Psoas muscle (tissue), 8 donors: ENCODE results near the gene ELFN1. TPM values are rescaled to one million over a fixed set of nuclear protein-coding genes. Genes with fewer than 3 reads are reported as not detected.

Experiments used
- ATAC-seq, 4 donors: fragments of 200-7000 bp; cut with Tn5 transposase; one replicate each; pipeline ENCODE4 v1.9.1; 2020; ENCODE audit warnings: moderate library complexity in 3 of 4, mild to moderate bottlenecking in 2 of 4
- DNase-seq, 2 donors: peaks; one replicate each; pipeline ENCODE4 v3.0.0-alpha.2; 2020
- H3K27ac ChIP-seq: fragments of 200-600 bp; one replicate; pipeline ENCODE4 v1.8.0; 2022
- H3K27me3 ChIP-seq, 3 donors: fragments of 200-600 bp in 1 of 3; one replicate each; pipeline versions ENCODE4 v1.6.1 to v1.8.0; 2013 to 2022; ENCODE audit warnings: low read length in 2 of 3, mild to moderate bottlenecking in 2 of 3, moderate library complexity in 1 of 3; ENCODE audit not compliant: insufficient read depth in 3 of 3
- H3K36me3 ChIP-seq, 2 donors: fragments of 200-600 bp in 1 of 2; one replicate each; pipeline versions ENCODE4 v1.6.1 to v1.8.0; 2013 to 2022; ENCODE audit warnings: low read depth in 1 of 2, mild to moderate bottlenecking in 1 of 2, moderate library complexity in 1 of 2; ENCODE audit not compliant: insufficient read depth in 1 of 2
- H3K4me1 ChIP-seq: fragments of 200-600 bp; one replicate; pipeline ENCODE4 v1.8.0; 2022
- H3K4me3 ChIP-seq: fragments of 200-600 bp; one replicate; pipeline ENCODE4 v1.8.0; 2022; ENCODE audit warnings: mild to moderate bottlenecking
- H3K9me3 ChIP-seq: fragments of 200-600 bp; one replicate; pipeline ENCODE4 v1.8.0; 2022
- WGBS, 3 donors: extraction: QIAGEN DNeasy Blood & Tissue Kit; methylation state at CpG; one replicate each; pipeline versions ENCODE4 v1.1.6 to v1.1.7; 2013; 5-methylcytosine and 5-hydroxymethylcytosine counted together
- intact Hi-C, 2 donors: fragments of 100-400 bp; cut with DNase I; formaldehyde crosslinking; loops; one replicate each; pipeline versions ENCODE4 v1.11.0 to v1.14.2; 2022
- polyA plus RNA-seq, 3 donors: library from polyadenylated mRNA; stranded (reverse); fragments of 200-250 nt; gene quantifications; one replicate each; pipeline ENCODE4 v1.2.3, GENCODE V29; 2013
- total RNA-seq, 4 donors: library from RNA; stranded (reverse); fragmentation: NEBNext Ultra II Directional in 2 of 4; extraction: Animal tissue kit (Norgen Biotek cat#: 25700) in 2 of 4; gene quantifications; one replicate each; pipeline versions ENCODE4 v1.2.1 to v1.2.4, GENCODE V29; 2021 to 2023
- TF ChIP-seq, protein P1 (sequence below): fragments of 200-600 bp; IDR thresholded peaks from one replicate; pipeline ENCODE4 v1.8.0; 2022; ENCODE audit warnings: antibody characterized with exemption
- donor health status: healthy with polysubstance abuse.
- donor health status: DM: no; HTN: no; CAD: no; lungs with moderate emphysema.
- donor health status: Bipolar disorder and iron deficiency.
- donor health status: healthy.
- donor health status: DM: yes; HTN: yes; CAD: no.
- donor health status: DM: no; HTN: no; CAD: no.
- donor health status: DM: no; HTN: no; CAD: no.
- donor health status: DM: yes; HTN: yes; CAD: no.

The ELFN1 gene
- total and polyA plus RNA-seq, 7 donors, result 0.11 to 0.87 (median 0.64) TPM

DNA sequence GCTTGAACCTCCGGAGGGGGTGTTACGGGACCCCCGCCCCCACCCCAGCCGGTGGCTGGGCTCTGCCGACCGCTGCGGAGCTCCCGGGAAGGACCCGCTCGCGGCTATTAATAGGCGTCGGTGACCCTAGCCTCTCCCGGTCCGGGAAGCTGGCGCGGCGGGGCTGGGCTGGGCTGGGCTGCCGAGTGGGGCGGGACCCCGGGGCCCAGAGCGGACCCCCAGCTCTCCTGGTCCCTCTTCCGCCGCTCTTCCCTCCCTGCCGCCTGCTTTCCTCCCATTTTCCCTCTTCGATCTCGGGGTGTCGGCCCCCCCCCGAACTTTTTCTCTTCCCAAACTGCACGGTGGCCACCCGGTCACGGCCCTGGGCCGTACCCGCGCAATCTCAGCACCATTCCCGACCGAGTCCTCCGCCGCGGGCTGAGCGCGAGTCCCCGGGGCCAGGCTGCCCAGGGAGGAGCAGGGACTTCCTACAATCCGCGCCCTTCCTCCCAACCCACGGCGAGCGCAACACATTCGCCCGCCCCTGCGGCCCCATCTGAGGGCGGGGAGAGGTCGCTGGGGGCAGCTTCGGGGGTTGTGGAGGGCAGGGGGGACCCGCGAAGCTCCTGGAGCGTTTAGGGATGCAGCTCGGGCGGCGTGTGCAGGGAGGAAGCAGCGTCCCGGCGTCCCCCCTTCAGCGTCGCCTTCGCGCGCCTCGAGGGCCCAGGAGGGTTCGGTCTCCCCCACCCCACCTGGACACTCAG, 3.1 kb upstream of the ELFN1 start:
- 1% methylated on average over 52 to 70 of the region's 70 CpGs for WGBS, 3 donors
- Histone ChIP-seq H3K27ac (no peak overlapping the region), H3K4me3 (peak overlapping the region; percentile 74), H3K4me1 (peaks cover 12% of the 10 kb centered on the region), H3K36me3 (no peaks in the 10 kb centered on the region), H3K9me3 (no peaks in the 10 kb centered on the region), H3K27me3 (peaks cover 0 to 96% (median 38%) of the 10 kb centered on the region in 3 donors)
- ATAC-seq (peak in 3 of 4 donors; percentile 7 to 50 (median 24)), DNase-seq (peak; percentile 27 to 48)
- TF ChIP-seq, protein P1, sequence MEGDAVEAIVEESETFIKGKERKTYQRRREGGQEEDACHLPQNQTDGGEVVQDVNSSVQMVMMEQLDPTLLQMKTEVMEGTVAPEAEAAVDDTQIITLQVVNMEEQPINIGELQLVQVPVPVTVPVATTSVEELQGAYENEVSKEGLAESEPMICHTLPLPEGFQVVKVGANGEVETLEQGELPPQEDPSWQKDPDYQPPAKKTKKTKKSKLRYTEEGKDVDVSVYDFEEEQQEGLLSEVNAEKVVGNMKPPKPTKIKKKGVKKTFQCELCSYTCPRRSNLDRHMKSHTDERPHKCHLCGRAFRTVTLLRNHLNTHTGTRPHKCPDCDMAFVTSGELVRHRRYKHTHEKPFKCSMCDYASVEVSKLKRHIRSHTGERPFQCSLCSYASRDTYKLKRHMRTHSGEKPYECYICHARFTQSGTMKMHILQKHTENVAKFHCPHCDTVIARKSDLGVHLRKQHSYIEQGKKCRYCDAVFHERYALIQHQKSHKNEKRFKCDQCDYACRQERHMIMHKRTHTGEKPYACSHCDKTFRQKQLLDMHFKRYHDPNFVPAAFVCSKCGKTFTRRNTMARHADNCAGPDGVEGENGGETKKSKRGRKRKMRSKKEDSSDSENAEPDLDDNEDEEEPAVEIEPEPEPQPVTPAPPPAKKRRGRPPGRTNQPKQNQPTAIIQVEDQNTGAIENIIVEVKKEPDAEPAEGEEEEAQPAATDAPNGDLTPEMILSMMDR, result no peak
- intact Hi-C loops, result loop anchor here in 1 of 2 donors (10.0 kb wide), 2 partner anchors 538 to 678 kb away; no protein-coding TSS in a partner anchor

DNA sequence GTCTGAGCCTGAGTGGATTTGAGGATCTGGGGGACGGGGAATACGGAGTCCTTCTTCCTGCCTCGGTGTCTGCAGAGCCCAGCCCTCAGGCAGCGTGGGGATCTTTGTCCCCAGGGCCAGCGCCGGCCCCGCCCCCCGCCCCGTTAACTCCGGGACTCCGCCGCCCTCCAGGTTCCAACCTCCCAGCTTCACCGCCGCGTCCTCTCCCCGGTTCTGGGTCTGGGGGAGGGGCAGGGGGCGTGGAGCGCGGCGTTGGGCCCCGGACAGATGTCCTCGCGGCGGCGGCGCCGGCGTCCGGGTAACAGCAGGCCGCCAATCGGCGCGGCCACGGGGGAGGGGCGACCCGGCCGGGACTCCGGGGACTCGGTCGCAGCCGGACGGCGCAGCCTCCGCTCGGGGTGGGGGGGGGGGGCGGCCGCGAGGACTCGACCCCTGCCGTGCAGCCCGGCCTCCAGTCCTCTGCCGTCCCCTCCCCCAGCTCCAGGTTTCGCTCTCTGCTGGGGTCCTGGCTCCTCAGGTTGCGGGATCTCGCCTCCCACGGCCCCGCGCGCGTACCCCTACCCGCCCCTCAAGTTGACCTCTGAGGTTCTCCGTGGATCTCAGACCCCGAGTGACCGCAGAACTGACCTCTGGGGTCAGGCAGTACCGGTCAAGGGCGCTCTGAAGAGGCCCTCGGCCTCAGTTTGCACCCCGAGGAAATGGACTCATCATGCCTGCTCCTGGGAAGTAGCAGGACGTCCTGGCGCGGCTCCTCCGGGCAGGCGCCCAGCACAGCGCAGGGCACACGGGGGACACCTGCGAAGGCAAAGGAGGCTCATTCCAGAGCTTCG, 2.3 kb upstream of the ELFN1 start:
- Histone ChIP-seq H3K27ac (no peak overlapping the region), H3K4me1 (peaks cover 12% of the 10 kb centered on the region), H3K27me3 (peaks cover 0 to 97% (median 39%) of the 10 kb centered on the region in 3 donors)

DNA sequence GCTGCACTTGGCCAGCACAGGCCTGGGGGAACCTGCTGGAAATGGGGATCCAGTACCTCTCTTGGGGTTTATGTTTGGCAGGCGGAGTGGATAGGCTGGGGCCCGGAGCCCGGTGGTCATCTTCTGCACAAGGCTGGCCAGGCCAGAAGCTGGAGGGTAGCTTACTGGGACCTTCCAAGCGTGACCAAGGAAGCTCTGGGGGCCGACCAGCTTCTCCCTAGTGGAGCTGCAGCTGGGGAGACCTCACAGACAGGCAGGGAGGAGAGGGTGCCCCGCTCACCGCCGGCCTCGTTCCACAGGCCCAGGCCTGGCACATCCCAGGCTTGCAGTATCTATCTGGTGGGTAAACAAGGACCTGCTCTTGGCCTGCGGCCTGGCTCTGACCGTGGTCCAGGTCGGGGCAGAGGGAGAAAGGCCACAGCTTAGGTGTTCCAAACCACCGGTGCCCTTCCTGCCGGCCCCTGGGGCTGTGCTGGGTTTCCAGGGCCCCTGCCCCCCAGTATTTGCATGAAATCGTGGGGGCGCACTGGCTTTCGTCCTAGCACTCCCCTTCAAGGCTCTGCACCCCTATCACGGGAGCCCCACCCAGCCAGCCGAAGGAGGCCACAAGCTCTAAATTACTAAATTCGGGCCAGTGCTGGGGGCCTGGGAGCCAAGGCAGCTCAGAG, 1.5 kb upstream of the ELFN1 start:
- Histone ChIP-seq H3K4me1 (peaks cover 12% of the 10 kb centered on the region), H3K27ac (no peak overlapping the region), H3K27me3 (peaks cover 0 to 96% (median 40%) of the 10 kb centered on the region in 3 donors), H3K4me3 (no peak overlapping the region), H3K9me3 (no peaks in the 10 kb centered on the region), H3K36me3 (no peaks in the 10 kb centered on the region)
- ATAC-seq (no peak), DNase-seq (peak; percentile 13 to 45)
- intact Hi-C loops, result loop anchor here in 1 of 2 donors (10.0 kb wide), 2 partner anchors 536 to 676 kb away; no protein-coding TSS in a partner anchor
- TF ChIP-seq, protein P1, result no peak
- WGBS, 3 donors, result 74 to 83% (median 79%) methylated on average over 17 to 20 of the region's 20 CpGs

More for the DNA sequence above, 2.3 kb upstream of the ELFN1 start:
- peak overlapping the region; percentile 74 for H3K4me3 ChIP-seq
- no peaks in the 10 kb centered on the region for H3K9me3 ChIP-seq
- 23 to 49% (median 41%) methylated on average over 31 to 77 of the region's 77 CpGs for WGBS, 3 donors
- ATAC-seq (peak in 1 of 4 donors; percentile 12), DNase-seq (peak; percentile 9 to 43)
- no peaks in the 10 kb centered on the region for H3K36me3 ChIP-seq
- intact Hi-C loops, result loop anchor here in 1 of 2 donors (10.0 kb wide), 2 partner anchors 537 to 677 kb away; no protein-coding TSS in a partner anchor
- TF ChIP-seq, protein P1, result no peak

DNA sequence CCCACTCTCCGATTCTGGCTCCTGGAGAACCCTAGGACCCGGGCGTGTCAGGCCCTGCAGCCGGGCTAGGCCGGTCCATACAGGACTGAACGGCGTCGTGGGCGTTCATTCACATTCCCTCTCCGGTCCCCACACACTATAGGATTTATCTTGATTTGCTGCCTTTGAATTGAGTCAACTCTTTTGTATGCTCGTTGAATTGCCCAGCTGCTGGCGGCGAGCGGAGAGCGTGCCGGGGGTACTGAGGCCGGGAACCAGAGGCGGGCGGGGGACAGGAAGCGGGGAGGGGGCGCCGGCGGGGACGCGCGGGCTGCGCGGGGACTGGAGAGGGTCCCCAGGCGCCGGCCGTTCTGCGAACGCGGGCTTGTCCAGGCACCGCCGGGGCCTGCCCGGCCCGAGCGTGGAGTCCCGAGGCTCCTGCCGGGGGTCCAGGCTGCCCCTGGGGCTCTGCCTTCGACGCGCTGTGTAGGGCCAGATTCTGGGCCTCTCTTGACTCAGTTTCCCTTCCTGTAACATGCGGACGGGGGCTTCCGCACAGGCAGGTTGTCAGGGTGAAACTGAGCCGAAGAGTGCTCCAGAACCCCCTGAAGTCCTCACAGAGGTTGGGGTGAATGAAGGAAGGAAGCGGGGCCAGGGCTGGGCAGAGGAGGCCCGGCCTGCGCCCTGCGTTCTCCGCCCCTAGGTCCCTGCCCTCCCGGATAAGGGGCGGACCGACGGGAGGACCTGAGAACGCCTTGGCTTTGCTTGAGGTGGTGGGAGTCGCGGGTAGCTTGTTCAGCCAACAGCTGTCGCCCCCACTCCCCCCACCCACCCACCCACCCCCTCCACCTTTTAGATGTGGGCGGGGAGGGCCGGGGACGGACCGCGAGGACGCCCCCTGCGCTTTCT, 769 bp upstream of the ELFN1 start:
- H3K27ac ChIP-seq, result no peak overlapping the region
- TF ChIP-seq, protein P1, result no peak
- ATAC-seq, result no peak
- intact Hi-C loops, result loop anchor here in 1 of 2 donors (10.0 kb wide), 2 partner anchors 535 to 675 kb away; no protein-coding TSS in a partner anchor
- peak overlapping the region; percentile 55 for H3K4me3 ChIP-seq
- 31 to 42% (median 35%) methylated on average over 39 to 68 of the region's 68 CpGs for WGBS, 3 donors
- peaks cover 0 to 96% (median 36%) of the 10 kb centered on the region in 3 donors for H3K27me3 ChIP-seq
- H3K36me3 ChIP-seq, result no peaks in the 10 kb centered on the region
- peak; percentile 9 to 15 for DNase-seq
- peaks cover 12% of the 10 kb centered on the region for H3K4me1 ChIP-seq
- H3K9me3 ChIP-seq, result no peaks in the 10 kb centered on the region
